ENCODE data around the gene ATP6V0A4.

Gene ATP6V0A4

DNA sequence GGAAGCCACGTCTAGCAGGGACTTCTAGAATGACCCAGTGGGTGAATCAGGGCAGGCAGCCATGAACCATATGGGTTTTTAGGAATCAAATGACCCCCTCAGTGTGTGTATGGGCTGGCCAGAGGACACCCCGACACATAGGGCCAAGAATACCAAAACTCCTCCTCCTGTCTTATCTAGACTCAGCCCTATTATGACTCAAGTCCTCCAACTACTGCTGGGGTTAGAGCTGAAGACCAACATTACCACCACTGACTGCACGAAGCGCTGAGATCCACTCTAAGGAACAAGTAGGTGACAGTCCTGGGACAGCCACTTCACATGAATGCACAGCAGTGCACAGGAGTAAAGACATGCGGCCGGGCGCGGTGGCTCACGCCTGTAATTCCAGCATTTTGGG is 85.3 kb downstream of the ATP6V0A4 start:
- no peaks in the 10 kb centered on the region for H3K9me3 ChIP-seq
- H3K4me3 ChIP-seq (ENCODE audit: low read depth in 1 of 2, low read length in 1 of 2) = no peak overlapping the region
- H3K27ac ChIP-seq = no peak overlapping the region
- no peaks in the 10 kb centered on the region for H3K27me3 ChIP-seq
- no peaks in the 10 kb centered on the region for H3K4me1 ChIP-seq (ENCODE audit: control insufficient read depth in 1 of 2, insufficient read depth in 1 of 2, low read depth in 1 of 2, low read length in 1 of 2)
- TF ChIP-seq, protein P1, sequence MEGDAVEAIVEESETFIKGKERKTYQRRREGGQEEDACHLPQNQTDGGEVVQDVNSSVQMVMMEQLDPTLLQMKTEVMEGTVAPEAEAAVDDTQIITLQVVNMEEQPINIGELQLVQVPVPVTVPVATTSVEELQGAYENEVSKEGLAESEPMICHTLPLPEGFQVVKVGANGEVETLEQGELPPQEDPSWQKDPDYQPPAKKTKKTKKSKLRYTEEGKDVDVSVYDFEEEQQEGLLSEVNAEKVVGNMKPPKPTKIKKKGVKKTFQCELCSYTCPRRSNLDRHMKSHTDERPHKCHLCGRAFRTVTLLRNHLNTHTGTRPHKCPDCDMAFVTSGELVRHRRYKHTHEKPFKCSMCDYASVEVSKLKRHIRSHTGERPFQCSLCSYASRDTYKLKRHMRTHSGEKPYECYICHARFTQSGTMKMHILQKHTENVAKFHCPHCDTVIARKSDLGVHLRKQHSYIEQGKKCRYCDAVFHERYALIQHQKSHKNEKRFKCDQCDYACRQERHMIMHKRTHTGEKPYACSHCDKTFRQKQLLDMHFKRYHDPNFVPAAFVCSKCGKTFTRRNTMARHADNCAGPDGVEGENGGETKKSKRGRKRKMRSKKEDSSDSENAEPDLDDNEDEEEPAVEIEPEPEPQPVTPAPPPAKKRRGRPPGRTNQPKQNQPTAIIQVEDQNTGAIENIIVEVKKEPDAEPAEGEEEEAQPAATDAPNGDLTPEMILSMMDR (IDR thresholded peaks at IDR 0.05) = no peak
- no peaks in the 10 kb centered on the region for H3K36me3 ChIP-seq

DNA sequence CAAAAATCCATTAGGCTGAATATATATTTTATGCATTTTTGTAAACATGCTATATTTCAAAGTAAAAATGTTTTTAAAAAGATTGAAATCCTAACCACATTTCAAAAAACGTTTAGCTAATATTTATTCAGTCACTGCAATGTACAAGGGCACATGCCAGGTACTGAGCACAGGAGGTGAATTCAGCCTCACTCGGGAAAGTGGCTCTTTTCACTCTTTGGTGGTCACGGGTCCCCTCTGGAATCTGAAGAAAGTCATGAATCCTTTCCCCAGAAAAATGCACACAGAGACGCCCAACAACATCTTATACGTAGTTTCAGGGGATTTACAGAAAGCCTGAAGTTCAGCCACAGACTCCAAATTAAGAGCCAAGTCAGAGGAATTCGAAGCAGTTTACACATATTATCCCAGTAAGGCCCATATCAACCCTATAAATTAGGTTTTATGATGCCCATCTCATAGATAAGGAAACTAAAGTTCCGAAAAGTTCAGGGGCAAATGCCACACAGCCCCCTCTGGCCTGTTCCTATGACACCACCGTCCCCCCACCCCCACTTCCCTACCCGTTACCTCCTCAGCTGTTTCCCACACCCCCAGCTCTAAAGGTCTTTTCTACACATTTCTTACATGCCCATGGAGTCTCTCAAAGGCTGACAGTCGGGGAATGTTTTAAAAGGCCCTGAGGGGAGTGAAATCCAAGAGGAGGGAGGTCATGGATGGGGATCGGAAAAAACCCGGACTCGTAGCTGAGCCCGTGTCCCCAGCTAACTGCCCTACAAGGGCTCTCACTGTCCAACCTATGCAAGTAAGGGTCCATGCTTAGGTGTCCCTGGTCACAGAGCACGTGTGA is 87.2 kb downstream of the ATP6V0A4 start:
- TF ChIP-seq, protein P1 (IDR thresholded peaks at IDR 0.05) = no peak
- H3K4me1 ChIP-seq (ENCODE audit: control insufficient read depth in 1 of 2, insufficient read depth in 1 of 2, low read depth in 1 of 2, low read length in 1 of 2) = no peaks in the 10 kb centered on the region
- no peaks in the 10 kb centered on the region for H3K9me3 ChIP-seq
- no peaks in the 10 kb centered on the region for H3K27me3 ChIP-seq
- H3K36me3 ChIP-seq = no peaks in the 10 kb centered on the region
- H3K27ac ChIP-seq = no peak overlapping the region
- H3K4me3 ChIP-seq (ENCODE audit: low read depth in 1 of 2, low read length in 1 of 2) = no peak overlapping the region

DNA sequence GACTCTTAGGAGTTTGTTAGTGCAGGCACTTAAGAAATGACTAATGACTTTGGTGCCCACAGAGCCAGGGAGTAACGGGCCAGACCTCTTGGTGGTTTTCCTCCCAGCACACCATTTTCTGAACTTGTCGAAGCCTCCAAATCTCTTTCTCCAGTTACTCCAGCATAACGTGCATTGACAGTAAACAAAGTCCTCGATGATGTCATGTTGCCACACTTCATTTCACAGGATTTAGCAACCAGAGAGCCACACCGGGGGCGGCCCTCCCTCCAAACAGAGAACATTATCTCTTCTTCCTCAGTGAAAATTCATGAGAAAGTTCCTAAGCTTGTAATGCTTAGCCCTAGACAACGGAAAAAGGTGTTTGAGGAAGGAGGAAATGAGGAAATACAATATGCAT is 92.8 kb downstream of the ATP6V0A4 start:
- H3K27ac ChIP-seq = no peak overlapping the region
- H3K9me3 ChIP-seq = no peaks in the 10 kb centered on the region
- TF ChIP-seq, protein P1 (IDR thresholded peaks at IDR 0.05) = no peak
- no peak overlapping the region for H3K4me3 ChIP-seq (ENCODE audit: low read depth in 1 of 2, low read length in 1 of 2)
- peaks cover 0 to 10% of the 10 kb centered on the region in 2 experiments for H3K4me1 ChIP-seq (ENCODE audit: control insufficient read depth in 1 of 2, insufficient read depth in 1 of 2, low read depth in 1 of 2, low read length in 1 of 2)
- H3K27me3 ChIP-seq = no peaks in the 10 kb centered on the region
- H3K36me3 ChIP-seq = no peaks in the 10 kb centered on the region

DNA sequence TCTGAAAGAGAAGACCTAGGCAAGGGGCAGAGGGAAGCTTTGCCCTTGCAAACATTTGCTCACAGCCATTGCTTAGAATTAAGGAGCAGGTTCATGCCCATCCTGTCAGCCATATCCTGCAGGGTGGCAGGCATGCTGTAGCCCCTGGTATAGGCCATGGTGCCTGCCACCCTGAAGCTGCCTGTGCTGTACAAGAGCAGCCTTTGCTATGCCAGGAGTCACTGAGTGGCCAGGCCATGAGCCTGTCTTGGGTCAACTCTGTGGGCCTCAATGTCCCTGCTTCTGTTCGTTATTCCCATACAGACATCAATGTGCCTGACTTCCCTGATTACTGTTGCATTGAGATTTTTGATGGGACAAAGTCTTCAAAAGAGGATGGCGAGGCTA is 96.5 kb downstream of the ATP6V0A4 start:
- Histone ChIP-seq H3K36me3 (no peaks in the 10 kb centered on the region), H3K27ac (no peak overlapping the region), H3K4me3 (ENCODE audit: low read depth in 1 of 2, low read length in 1 of 2) (no peak overlapping the region), H3K9me3 (no peaks in the 10 kb centered on the region), H3K27me3 (no peaks in the 10 kb centered on the region), H3K4me1 (ENCODE audit: control insufficient read depth in 1 of 2, insufficient read depth in 1 of 2, low read depth in 1 of 2, low read length in 1 of 2) (peaks cover 0 to 10% of the 10 kb centered on the region in 2 experiments)
- TF ChIP-seq, protein P1 (IDR thresholded peaks at IDR 0.05) = no peak

DNA sequence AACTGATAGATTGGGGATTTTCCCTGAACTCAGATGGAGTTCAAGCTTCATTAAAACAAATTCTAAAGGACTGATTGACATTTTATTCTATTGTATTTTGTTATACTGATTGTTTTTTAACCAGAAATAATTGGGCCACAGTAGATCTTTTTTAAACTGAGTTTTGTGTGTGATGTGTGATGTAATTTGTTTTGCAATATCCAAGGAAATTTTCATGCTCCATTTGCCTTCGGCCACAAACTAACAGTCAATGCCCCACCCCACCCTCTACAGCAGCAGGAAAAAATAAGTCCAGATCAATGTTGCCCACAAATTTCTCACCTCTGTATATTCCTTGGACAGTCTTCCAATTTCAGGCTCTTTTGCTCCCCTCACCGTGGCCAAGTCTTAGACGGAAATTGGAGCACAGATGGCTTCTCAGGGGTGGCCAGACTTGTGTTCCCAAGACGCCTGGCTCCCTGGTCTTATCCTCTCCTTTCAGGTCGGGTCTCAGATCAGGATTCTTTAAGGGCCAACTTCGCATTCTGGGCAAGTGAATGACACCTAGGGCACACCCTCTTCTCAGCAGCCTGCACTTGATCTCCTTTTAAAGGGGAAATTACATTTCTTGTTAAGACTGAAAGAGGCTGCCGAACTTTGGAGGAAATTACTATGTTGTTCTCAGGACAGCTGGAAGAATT is 97.0 kb downstream of the ATP6V0A4 start, which contains the start of gene SVOPL:
Gene SVOPL (minus strand): TSS at position 506 of the 680 bp plus-strand sequence. CDS start 22,317 bp downstream, outside the sequence.
- Histone ChIP-seq H3K9me3 (no peaks in the 10 kb centered on the region), H3K4me1 (ENCODE audit: control insufficient read depth in 1 of 2, insufficient read depth in 1 of 2, low read depth in 1 of 2, low read length in 1 of 2) (peaks cover 0 to 10% of the 10 kb centered on the region in 2 experiments), H3K36me3 (no peaks in the 10 kb centered on the region), H3K27ac (no peak within 1 kb of the TSS), H3K4me3 (ENCODE audit: low read depth in 1 of 2, low read length in 1 of 2) (no peak within 1 kb of the TSS), H3K27me3 (no peaks in the 10 kb centered on the region)
- TF ChIP-seq, protein P1 (IDR thresholded peaks at IDR 0.05) = no peak

All from neutrophil (primary cell).